ENCODE results near the gene HOXD1. TPM values are rescaled to one million over a fixed set of nuclear protein-coding genes. Genes with fewer than 3 reads are reported as not detected.

Gene HOXD1
- total and polyA plus RNA-seq, 10 donors: 0.49 to 4.5 (median 1.4) TPM

DNA sequence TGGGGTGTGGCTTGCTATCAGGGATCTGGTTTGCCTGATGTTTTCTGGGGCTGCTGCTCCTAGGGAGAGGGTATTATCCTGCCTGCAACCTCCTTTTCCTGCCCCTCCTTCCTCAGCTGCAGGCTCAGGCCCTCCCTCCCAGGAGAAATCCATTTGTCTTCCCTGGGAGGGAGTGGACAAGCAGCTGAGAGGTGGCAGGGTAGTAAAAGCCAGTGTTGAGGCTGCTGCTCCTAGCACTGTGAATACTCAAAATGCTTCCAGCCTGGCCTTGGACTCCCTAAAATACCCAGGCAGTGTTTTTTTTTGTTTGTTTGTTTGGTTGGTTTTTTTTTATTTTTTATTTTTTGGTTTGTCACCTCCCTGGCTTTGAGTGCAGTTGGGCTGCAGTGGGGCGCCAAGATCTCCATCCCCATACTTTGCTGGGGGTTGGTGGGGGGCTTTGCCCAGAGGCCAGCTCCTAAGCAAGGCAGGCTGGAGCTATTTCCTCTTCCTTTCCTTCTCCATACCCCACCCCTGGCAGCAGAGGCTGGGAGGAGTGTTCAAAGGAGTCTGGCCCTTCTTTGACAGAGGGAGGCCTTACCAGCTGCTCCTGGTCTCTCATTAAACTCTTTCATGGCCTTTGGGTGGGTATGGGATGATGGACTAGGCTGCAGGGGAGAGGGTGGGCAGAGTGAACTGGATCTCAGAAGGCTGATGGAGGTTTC, 17.7 kb upstream of the HOXD1 start:
- Histone ChIP-seq H3K36me3 (peaks cover 0 to 7% (median 0%) of the 10 kb centered on the region in 6 donors), H3K27ac (no peak overlapping the region), H3K27me3 (replicated peaks in 1 of 7) (peaks cover 6 to 100% (median 66%) of the 10 kb centered on the region in 7 donors), H3K4me3 (no peak overlapping the region), H3K9me3 (no peaks in the 10 kb centered on the region), H3K4me1 (peaks cover 0 to 19% (median 10%) of the 10 kb centered on the region in 6 donors)
- WGBS, 5 donors: 69 to 93% (median 76%) methylated on average over 1 of the region's 1 CpG
- peak; percentile 32 for DNase-seq
- intact Hi-C loops (cut with DNase I; ENCODE audit: low total_unique reads): no loop called here
- TF ChIP-seq POLR2AphosphoS5 (IDR thresholded peaks at IDR 0.05) (no peak), POLR2A (IDR thresholded peaks at IDR 0.05) (no peak)
- TF ChIP-seq, protein P1, sequence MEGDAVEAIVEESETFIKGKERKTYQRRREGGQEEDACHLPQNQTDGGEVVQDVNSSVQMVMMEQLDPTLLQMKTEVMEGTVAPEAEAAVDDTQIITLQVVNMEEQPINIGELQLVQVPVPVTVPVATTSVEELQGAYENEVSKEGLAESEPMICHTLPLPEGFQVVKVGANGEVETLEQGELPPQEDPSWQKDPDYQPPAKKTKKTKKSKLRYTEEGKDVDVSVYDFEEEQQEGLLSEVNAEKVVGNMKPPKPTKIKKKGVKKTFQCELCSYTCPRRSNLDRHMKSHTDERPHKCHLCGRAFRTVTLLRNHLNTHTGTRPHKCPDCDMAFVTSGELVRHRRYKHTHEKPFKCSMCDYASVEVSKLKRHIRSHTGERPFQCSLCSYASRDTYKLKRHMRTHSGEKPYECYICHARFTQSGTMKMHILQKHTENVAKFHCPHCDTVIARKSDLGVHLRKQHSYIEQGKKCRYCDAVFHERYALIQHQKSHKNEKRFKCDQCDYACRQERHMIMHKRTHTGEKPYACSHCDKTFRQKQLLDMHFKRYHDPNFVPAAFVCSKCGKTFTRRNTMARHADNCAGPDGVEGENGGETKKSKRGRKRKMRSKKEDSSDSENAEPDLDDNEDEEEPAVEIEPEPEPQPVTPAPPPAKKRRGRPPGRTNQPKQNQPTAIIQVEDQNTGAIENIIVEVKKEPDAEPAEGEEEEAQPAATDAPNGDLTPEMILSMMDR (IDR thresholded peaks at IDR 0.05 in 8 of 11, conservative IDR thresholded peaks at IDR 0.05 in 3 of 11): no peak

GRCh38 chr2:176171351-176172006, 17.0 kb upstream of the HOXD1 start:
- Histone ChIP-seq H3K27me3 (replicated peaks in 1 of 7) (peaks cover 6 to 100% (median 59%) of the 10 kb centered on the region in 7 donors), H3K4me1 (peaks cover 0 to 19% (median 10%) of the 10 kb centered on the region in 6 donors), H3K9me3 (no peaks in the 10 kb centered on the region), H3K36me3 (peaks cover 0 to 7% (median 0%) of the 10 kb centered on the region in 6 donors), H3K27ac (no peak overlapping the region), H3K4me3 (peak overlapping the region in 1 of 8 donors; percentile 1)
- intact Hi-C loops (cut with DNase I; ENCODE audit: low total_unique reads): no loop called here
- DNase-seq: peak; percentile 67
- 22 to 38% (median 24%) methylated on average over 38 to 51 of the region's 51 CpGs for WGBS, 5 donors
- no peak for TF ChIP-seq POLR2A (IDR thresholded peaks at IDR 0.05)
- TF ChIP-seq, protein P1 (IDR thresholded peaks at IDR 0.05 in 8 of 11, conservative IDR thresholded peaks at IDR 0.05 in 3 of 11): no peak
- no peak for TF ChIP-seq POLR2AphosphoS5 (IDR thresholded peaks at IDR 0.05)

DNA sequence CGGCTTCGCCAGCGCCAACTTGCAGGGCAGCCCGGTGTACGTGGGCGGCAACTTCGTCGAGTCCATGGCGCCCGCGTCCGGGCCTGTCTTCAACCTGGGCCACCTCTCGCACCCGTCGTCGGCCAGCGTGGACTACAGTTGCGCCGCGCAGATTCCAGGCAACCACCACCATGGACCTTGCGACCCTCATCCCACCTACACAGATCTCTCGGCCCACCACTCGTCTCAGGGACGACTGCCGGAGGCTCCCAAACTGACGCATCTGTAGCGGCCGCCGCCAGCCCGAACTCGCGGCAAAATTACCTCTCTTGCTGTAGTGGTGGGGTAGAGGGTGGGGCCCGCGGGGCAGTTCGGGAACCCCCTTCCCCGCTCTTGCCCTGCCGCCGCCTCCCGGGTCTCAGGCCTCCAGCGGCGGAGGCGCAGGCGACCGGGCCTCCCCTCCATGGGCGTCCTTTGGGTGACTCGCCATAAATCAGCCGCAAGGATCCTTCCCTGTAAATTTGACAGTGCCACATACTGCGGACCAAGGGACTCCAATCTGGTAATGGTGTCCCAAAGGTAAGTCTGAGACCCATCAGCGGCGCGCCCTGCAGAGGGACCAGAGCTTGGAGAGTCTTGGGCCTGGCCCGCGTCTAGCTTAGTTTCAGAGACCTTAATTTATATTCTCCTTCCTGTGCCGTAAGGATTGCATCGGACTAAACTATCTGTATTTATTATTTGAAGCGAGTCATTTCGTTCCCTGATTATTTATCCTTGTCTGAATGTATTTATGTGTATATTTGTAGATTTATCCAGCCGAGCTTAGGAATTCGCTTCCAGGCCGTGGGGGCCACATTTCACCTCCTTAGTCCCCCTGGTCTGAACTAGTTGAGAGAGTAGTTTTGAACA, 16.2 kb upstream of the HOXD1 start:
- intact Hi-C loops (cut with DNase I; ENCODE audit: low total_unique reads): no loop called here
- peaks cover 6 to 100% (median 56%) of the 10 kb centered on the region in 7 donors for H3K27me3 ChIP-seq (replicated peaks in 1 of 7)
- H3K4me3 ChIP-seq: no peak overlapping the region
- H3K4me1 ChIP-seq: peaks cover 0 to 19% (median 10%) of the 10 kb centered on the region in 6 donors
- no peaks in the 10 kb centered on the region for H3K9me3 ChIP-seq
- DNase-seq: peak; percentile 64
- H3K27ac ChIP-seq: no peak overlapping the region
- WGBS, 5 donors: 17 to 43% (median 30%) methylated on average over 36 to 60 of the region's 60 CpGs
- TF ChIP-seq POLR2AphosphoS5 (IDR thresholded peaks at IDR 0.05) (no peak), POLR2A (IDR thresholded peaks at IDR 0.05) (no peak)
- TF ChIP-seq, protein P1 (IDR thresholded peaks at IDR 0.05 in 8 of 11, conservative IDR thresholded peaks at IDR 0.05 in 3 of 11): no peak
- H3K36me3 ChIP-seq: peaks cover 0 to 7% (median 0%) of the 10 kb centered on the region in 6 donors
